Right atrium auricular region (tissue), 2 donors: ENCODE results near the gene ZNF518A. TPM values are rescaled to one million over a fixed set of nuclear protein-coding genes. Genes with fewer than 3 reads are reported as not detected.

Experiments used
- DNase-seq: peaks from one replicate; pipeline ENCODE4 v3.0.0-alpha.2; 2019; ENCODE audit warnings: low spot score
- H3K27ac ChIP-seq, 2 donors: fragments of 200-600 bp; sonication (generic); 1 replicate in 1 of 2; 2 replicates in 1 of 2; pipeline ENCODE4 v1.5.1; 2016 to 2019
- H3K27me3 ChIP-seq, 2 donors: fragments of 200-600 bp; sonication (generic); one replicate each; pipeline versions ENCODE4 v1.5.1 to v1.6.0; 2017 to 2019
- H3K36me3 ChIP-seq: fragments of 200-600 bp; sonication (generic); one replicate; pipeline ENCODE4 v1.5.1; 2016
- H3K4me1 ChIP-seq, 2 donors: fragments of 200-600 bp; sonication (generic); one replicate each; pipeline versions ENCODE4 v1.5.1 to v1.6.0; 2017 to 2019
- H3K4me3 ChIP-seq, 2 donors: fragments of 200-600 bp; sonication (generic); 1 replicate in 1 of 2; 2 replicates in 1 of 2; pipeline ENCODE4 v1.5.1; 2017 to 2019; ENCODE audit warnings: mild to moderate bottlenecking in 1 of 2, moderate library complexity in 1 of 2
- H3K9me3 ChIP-seq, 2 donors: fragments of 200-600 bp; sonication (generic); one replicate each; pipeline ENCODE4 v1.5.1; 2019
- total RNA-seq, 2 donors: library from RNA; depleted of rRNA; stranded (reverse); fragments of >200 nt; gene quantifications; one replicate each; pipeline ENCODE4 v1.1.0, GENCODE V29; 2016
- TF ChIP-seq, protein P1 (sequence below), 2 donors: fragments of 200-600 bp; sonication (generic); IDR thresholded peaks; one replicate each; pipeline ENCODE4 v1.5.1; 2019; ENCODE audit warnings: antibody characterized with exemption in 2 of 2

ZNF518A gene
- 1 to 10 TPM; 6.2 to 8.1 TPM for total RNA-seq

GRCh38 chr10:96129387-96130325 lies at the start of gene ZNF518A:
Gene ZNF518A (plus strand): TSS chr10:96130297. CDS start chr10:96156323, 26,026 bp downstream.
- peak; percentile 91 for DNase-seq
- Histone ChIP-seq H3K4me1 (peaks cover 0 to 12% of the 10 kb centered on the region in 2 donors), H3K9me3 (peaks cover 0 to 7% of the 10 kb centered on the region in 2 donors), H3K4me3 (peak within 1 kb of the TSS; percentile 63 to 73), H3K27me3 (peaks cover 0 to 2% of the 10 kb centered on the region in 2 donors), H3K27ac (peak within 1 kb of the TSS; percentile 89 to 93), H3K36me3 (peaks cover 7% of the 10 kb centered on the region)
- TF ChIP-seq, protein P1, sequence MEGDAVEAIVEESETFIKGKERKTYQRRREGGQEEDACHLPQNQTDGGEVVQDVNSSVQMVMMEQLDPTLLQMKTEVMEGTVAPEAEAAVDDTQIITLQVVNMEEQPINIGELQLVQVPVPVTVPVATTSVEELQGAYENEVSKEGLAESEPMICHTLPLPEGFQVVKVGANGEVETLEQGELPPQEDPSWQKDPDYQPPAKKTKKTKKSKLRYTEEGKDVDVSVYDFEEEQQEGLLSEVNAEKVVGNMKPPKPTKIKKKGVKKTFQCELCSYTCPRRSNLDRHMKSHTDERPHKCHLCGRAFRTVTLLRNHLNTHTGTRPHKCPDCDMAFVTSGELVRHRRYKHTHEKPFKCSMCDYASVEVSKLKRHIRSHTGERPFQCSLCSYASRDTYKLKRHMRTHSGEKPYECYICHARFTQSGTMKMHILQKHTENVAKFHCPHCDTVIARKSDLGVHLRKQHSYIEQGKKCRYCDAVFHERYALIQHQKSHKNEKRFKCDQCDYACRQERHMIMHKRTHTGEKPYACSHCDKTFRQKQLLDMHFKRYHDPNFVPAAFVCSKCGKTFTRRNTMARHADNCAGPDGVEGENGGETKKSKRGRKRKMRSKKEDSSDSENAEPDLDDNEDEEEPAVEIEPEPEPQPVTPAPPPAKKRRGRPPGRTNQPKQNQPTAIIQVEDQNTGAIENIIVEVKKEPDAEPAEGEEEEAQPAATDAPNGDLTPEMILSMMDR (IDR thresholded peaks at IDR 0.05) = no peak

DNA sequence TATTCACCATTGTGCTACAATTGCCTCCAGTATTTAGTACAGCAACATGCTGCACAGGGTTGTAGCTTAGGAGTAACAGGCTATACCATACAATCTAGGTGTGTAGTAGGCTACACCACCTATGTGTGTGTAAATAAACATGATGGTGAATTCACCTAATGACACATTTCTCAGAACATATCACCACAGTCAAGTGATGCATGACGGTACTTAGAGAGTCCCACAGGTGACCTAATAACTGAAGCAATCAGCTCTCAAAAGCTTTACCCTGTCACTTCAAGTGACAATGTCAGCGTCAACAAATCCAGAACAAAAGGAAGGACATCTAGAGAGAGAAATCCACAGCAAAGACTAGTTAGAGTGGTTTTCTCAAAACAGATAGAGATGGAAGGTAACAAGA lies 47.9 kb upstream of the ZNF518A start:
- Histone ChIP-seq H3K4me1 (peaks cover 0 to 5% of the 10 kb centered on the region in 2 donors), H3K27ac (no peak overlapping the region), H3K4me3 (no peak overlapping the region), H3K9me3 (no peaks in the 10 kb centered on the region), H3K36me3 (no peaks in the 10 kb centered on the region), H3K27me3 (no peaks in the 10 kb centered on the region)
- no peak for DNase-seq
- TF ChIP-seq, protein P1 (IDR thresholded peaks at IDR 0.05) = no peak

DNA sequence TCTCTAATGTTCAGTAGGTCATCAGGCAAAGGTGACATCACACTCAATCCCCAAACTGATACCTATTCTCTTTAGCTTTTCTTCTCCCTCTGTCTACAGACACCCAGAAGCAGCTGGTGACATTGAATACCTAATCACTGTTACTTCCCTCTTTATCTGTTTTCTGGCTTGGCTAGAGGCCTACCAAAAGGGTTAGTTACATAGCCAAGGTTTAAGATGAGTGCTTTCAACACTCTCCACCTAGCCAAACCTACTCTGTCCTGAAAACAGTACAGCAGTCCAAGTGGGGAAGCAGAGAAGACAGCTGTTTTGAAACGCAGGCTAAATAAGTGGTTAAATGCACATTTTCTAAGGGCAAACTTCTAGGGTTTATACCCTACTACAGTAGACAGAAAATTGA lies 47.3 kb upstream of the ZNF518A start:
- DNase-seq = no peak
- Histone ChIP-seq H3K4me1 (peaks cover 0 to 5% of the 10 kb centered on the region in 2 donors), H3K4me3 (no peak overlapping the region), H3K27me3 (no peaks in the 10 kb centered on the region), H3K9me3 (no peaks in the 10 kb centered on the region), H3K27ac (no peak overlapping the region), H3K36me3 (no peaks in the 10 kb centered on the region)
- TF ChIP-seq, protein P1 (IDR thresholded peaks at IDR 0.05) = no peak

GRCh38 chr10:96089116-96089515 lies 41.0 kb upstream of the ZNF518A start:
- Histone ChIP-seq H3K27ac (peak overlapping the region in 1 of 2 donors; percentile 93), H3K4me3 (peak overlapping the region in 1 of 2 donors; percentile 73)

DNA sequence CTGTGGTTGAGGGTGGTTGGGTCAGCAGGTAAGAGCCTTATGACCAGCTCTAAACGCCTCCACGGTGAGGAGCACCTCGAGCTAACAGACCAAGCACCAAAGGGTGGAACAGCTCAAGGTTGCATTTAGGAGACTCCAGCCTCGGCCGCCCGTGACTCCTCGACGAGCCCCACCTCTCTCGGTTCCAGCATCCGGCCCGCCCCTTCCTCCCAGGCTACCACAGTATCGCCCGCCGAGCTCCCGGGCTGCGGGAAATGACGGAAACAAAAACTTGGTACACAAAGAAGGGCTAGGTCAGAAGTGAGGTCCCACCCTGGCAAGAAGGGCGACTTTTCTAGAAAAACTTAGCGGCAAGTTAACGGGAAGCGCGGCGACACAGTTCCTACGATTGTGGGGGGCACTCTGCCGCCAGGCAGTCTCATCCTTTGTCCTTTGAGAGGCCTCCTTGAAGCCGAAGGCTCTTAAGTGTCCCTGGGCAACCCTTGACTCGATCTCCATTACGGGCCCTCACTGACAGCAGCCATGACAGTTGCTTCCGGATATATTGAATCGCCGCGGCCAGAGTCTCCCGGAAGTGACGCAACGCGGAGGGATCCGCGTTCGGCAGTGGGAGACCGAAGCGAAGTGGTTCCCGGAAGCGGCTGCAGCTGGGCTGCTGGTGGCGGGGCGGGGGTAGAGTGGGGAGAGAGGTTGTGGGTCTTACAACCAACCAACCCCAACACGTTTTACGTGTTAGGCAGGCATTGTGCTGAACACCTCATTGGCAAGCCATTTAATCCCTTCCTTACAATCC lies 40.2 kb upstream of the ZNF518A start:
- no peaks in the 10 kb centered on the region for H3K36me3 ChIP-seq
- DNase-seq = peak; percentile 94
- no peaks in the 10 kb centered on the region for H3K9me3 ChIP-seq
- TF ChIP-seq, protein P1 (IDR thresholded peaks at IDR 0.05) = no peak
- peaks cover 0 to 6% of the 10 kb centered on the region in 2 donors for H3K4me1 ChIP-seq
- peak overlapping the region; percentile 73 to 90 for H3K4me3 ChIP-seq
- no peaks in the 10 kb centered on the region for H3K27me3 ChIP-seq
- peak overlapping the region; percentile 89 to 93 for H3K27ac ChIP-seq

More at GRCh38 chr10:96089116-96089515, 41.0 kb upstream of the ZNF518A start:
- DNase-seq = no peak
- Histone ChIP-seq H3K4me1 (peaks cover 0 to 6% of the 10 kb centered on the region in 2 donors), H3K27me3 (no peaks in the 10 kb centered on the region), H3K9me3 (no peaks in the 10 kb centered on the region), H3K36me3 (no peaks in the 10 kb centered on the region)
- TF ChIP-seq, protein P1 (IDR thresholded peaks at IDR 0.05) = no peak
